Common myeloid progenitor, CD34-positive (primary cell): ENCODE data around the gene SLC5A5.

Experiments used
- CTCF ChIA-PET: fragments of 350-600 bp; sonication (Branson Sonifier 250); formaldehyde crosslinking; loops from one replicate; lab custom pipeline; 2021; ENCODE audit warnings: antibody characterized with exemption; lab: Charles Lee
- POLR2A ChIA-PET: fragments of 350-600 bp; sonication (Branson Sonifier 250); formaldehyde crosslinking; loops from one replicate; lab custom pipeline; 2021; ENCODE audit warnings: antibody characterized with exemption; lab: Charles Lee
- DNase-seq, 3 donors: peaks; one replicate each; pipeline versions ENCODE4 v3.0.0 to v3.0.0-alpha.2; 2013
- H3K27ac ChIP-seq, 2 experiments: 1 replicate in 1 of 2; 2 replicates in 1 of 2; pipeline ENCODE4 v1.7.0; 2013; ENCODE audit warnings: inconsistent platforms in 2 of 2, low read length in 2 of 2, mild to moderate bottlenecking in 2 of 2, low read depth in 1 of 2, moderate library complexity in 1 of 2; ENCODE audit not compliant: severe bottlenecking in 2 of 2, insufficient read depth in 1 of 2, poor library complexity in 1 of 2
- H3K27me3 ChIP-seq, 5 experiments: replicated peaks in 2 of 5; 1 replicate in 3 of 5; 2 replicates in 2 of 5; pipeline versions ENCODE4 v1.6.1 to v1.7.0; 2013; ENCODE audit warnings: low read length in 4 of 5, mild to moderate bottlenecking in 2 of 5, moderate library complexity in 2 of 5, inconsistent platforms in 1 of 5; ENCODE audit not compliant: insufficient read depth in 5 of 5, control insufficient read depth in 4 of 5
- H3K36me3 ChIP-seq, 4 experiments: 1 replicate in 2 of 4; 2 replicates in 2 of 4; pipeline versions ENCODE4 v1.6.1 to v1.7.0; 2013; ENCODE audit warnings: low read length in 3 of 4, control low read depth in 1 of 4, mild to moderate bottlenecking in 1 of 4; ENCODE audit not compliant: control insufficient read depth in 4 of 4, insufficient read depth in 4 of 4
- H3K4me1 ChIP-seq, 4 experiments: 1 replicate in 3 of 4; 2 replicates in 1 of 4; pipeline versions ENCODE4 v1.6.1 to v1.7.1; 2013; ENCODE audit warnings: low read length in 3 of 4, mild to moderate bottlenecking in 3 of 4, control low read depth in 1 of 4, inconsistent platforms in 1 of 4, moderate library complexity in 1 of 4; ENCODE audit not compliant: control insufficient read depth in 4 of 4, insufficient read depth in 4 of 4; ENCODE audit errors: control extremely low read depth in 1 of 4
- H3K4me3 ChIP-seq, 7 experiments: 1 replicate in 4 of 7; 2 replicates in 3 of 7; pipeline versions ENCODE4 v1.5.1 to v1.7.0; 2013; ENCODE audit warnings: mild to moderate bottlenecking in 7 of 7, low read length in 6 of 7, moderate library complexity in 6 of 7, inconsistent platforms in 2 of 7, low read depth in 2 of 7, control low read depth in 1 of 7; ENCODE audit not compliant: insufficient read depth in 4 of 7, control insufficient read depth in 1 of 7; ENCODE audit errors: extremely low read depth in 1 of 7
- H3K9me3 ChIP-seq, 5 experiments: 1 replicate in 4 of 5; 2 replicates in 1 of 5; pipeline versions ENCODE4 v1.6.1 to v1.7.1; 2013; ENCODE audit warnings: low read length in 4 of 5, mild to moderate bottlenecking in 2 of 5, inconsistent platforms in 1 of 5, low read depth in 1 of 5, moderate library complexity in 1 of 5; ENCODE audit not compliant: control insufficient read depth in 4 of 5, insufficient read depth in 2 of 5; ENCODE audit errors: control extremely low read depth in 1 of 5
- WGBS: methylation state at CpG from one replicate; pipeline ENCODE4 v1.1.5; 2013; ENCODE audit not compliant: insufficient coverage; 5-methylcytosine and 5-hydroxymethylcytosine counted together

SLC5A5 gene

DNA sequence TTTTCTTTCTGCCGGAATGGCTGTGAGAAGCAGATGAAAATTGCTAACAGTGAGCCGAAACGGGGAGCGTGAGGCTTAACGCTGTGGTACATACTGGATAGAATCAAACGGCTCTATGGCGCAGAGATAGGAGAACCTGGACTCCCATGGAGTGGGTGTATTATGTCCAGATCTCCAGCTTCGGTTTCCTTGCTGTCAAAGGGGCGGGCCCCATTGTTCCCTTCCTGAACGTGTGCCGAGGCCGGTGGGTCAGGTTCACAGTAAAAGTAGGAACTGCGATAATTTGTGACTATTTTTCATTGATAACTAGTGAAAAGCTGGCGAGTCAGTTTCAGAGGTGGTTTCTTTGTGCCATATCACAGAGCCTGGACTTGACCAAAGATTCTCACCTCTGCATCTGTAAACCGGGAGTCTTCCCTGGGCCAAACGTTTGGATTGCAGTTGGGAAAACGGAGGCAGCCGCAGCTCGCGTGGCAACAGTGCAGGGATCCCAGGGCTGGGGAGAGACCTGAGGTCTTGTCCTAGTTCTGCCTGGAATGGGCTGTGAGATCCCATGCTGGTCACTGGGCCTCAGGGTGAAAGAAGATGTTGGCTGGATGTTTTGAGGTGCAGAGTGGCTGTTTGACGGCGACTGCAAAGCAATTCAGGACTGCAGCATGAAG lies 11.3 kb upstream of the SLC5A5 start:
- CTCF ChIA-PET = interaction anchor here (1.0 to 4.4 kb wide), 14 partner anchors 10 to 455 kb away, joined by 3 to 63 read pairs (median 4); partner anchors contain the start of genes BST2, CCDC124 and SLC5A5
- peak overlapping the region; percentile 90 to 100 (median 97) for H3K4me3 ChIP-seq
- H3K9me3 ChIP-seq = no peaks in the 10 kb centered on the region
- H3K27ac ChIP-seq = peak overlapping the region; percentile 77 to 93
- no peak for DNase-seq
- WGBS = 4% methylated on average over 15 of the region's 22 CpGs
- H3K4me1 ChIP-seq = peaks cover 9 to 25% (median 20%) of the 10 kb centered on the region in 4 experiments
- H3K27me3 ChIP-seq = no peaks in the 10 kb centered on the region
- POLR2A ChIA-PET = interaction anchor here (1.0 to 1.8 kb wide), 5 partner anchors 10 to 72 kb away, joined by 3 to 21 read pairs (median 6); partner anchors contain the start of genes CCDC124, JAK3 and SLC5A5
- peaks cover 8 to 45% (median 34%) of the 10 kb centered on the region in 4 experiments for H3K36me3 ChIP-seq

DNA sequence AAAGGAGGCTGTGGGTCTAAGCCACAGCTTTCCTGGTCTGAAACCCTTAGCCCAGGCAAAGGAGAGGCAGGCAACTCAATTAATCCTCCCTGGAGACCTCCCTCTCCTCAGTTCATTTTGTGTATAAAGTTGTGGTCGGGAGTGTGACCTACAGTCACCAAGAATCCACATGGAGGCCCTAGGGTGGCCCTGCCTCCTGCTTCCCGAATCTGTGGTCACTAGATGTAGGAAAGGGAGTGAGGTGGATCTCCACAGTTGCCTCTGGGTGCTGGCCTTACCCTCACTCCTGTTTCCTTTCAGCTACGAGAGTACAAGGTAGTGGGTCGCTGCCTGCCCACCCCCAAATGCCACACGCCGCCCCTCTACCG lies 10.8 kb upstream of the SLC5A5 start:
- no CpG with 5 or more reads among the region's 7 CpGs for WGBS
- peaks cover 8 to 45% (median 36%) of the 10 kb centered on the region in 4 experiments for H3K36me3 ChIP-seq
- H3K27me3 ChIP-seq = no peaks in the 10 kb centered on the region
- H3K9me3 ChIP-seq = no peaks in the 10 kb centered on the region
- ChIA-PET CTCF (interaction anchor here (0.7 to 4.4 kb wide), 7 partner anchors 10 to 136 kb away, joined by 3 to 63 read pairs (median 10); partner anchors contain the start of genes CCDC124 and SLC5A5), POLR2A (interaction anchor here (1.0 kb wide), 2 partner anchors 11 to 69 kb away, joined by 3 to 4 read pairs; partner anchors contain the start of gene SLC5A5)
- H3K4me3 ChIP-seq = peak overlapping the region; percentile 90 to 100 (median 97)
- H3K4me1 ChIP-seq = peaks cover 9 to 23% (median 19%) of the 10 kb centered on the region in 4 experiments
- DNase-seq = no peak
- peak overlapping the region; percentile 77 to 93 for H3K27ac ChIP-seq

DNA sequence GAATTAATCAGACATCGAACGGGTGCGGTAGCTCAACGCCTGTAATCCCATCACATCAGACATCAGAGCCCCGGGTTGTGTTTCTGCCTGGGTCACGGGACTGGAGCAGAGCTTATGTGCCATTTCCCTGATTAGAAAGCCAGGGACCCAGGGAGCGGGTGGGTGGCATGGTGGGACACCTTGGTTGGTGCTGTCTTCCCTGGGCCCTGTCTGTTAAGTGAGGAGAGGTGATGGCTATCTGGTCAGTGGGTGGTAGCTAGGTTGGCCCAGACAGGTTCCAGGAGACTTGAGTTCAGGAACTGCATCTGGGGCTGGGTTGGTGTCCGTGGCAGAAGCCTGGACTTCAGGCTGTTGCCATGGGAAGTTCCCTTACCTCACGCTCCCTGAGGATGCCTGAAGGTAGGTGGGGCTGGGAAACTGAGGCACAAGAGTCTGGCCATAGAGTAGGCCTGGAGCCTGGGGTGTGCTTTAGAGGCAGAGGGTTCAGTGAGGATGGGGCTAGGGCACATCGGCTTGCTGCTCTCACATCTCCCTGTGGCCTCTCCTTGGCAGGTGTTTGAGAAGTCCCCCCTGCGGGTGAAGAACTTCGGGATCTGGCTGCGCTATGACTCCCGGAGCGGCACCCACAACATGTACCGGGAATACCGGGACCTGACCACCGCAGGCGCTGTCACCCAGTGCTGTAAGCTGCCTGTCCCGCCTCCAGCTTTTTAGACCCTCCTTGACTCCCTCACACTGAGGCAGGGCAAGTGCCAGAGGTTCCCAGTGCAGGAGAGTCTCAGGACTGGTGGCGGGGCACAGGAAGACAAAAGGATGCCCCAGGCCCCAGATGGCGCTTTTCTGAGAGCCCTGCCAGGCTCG lies 10.0 kb upstream of the SLC5A5 start:
- WGBS = 92% methylated on average over 16 of the region's 23 CpGs
- Histone ChIP-seq H3K27me3 (no peaks in the 10 kb centered on the region), H3K36me3 (peaks cover 8 to 45% (median 37%) of the 10 kb centered on the region in 4 experiments), H3K9me3 (no peaks in the 10 kb centered on the region), H3K4me1 (peaks cover 9 to 23% (median 19%) of the 10 kb centered on the region in 4 experiments), H3K4me3 (peak overlapping the region in 5 of 7 experiments; percentile 48 to 100 (median 96)), H3K27ac (peak overlapping the region in 1 of 2 experiments; percentile 93)
- ChIA-PET CTCF (interaction anchor here (0.7 to 4.4 kb wide), 6 partner anchors 10 to 135 kb away, joined by 3 to 63 read pairs (median 8); partner anchors contain the start of genes CCDC124 and SLC5A5), POLR2A (interaction anchor here (0.7 kb wide), 1 partner anchor 71 kb away, joined by 5 read pairs; the partner anchor contains the start of gene CCDC124)
- DNase-seq = peak in 2 of 3 donors; percentile 43 to 46

- Histone ChIP-seq H3K9me3 (no peaks in the 10 kb centered on the region), H3K36me3 (peaks cover 8 to 45% (median 37%) of the 10 kb centered on the region in 4 experiments), H3K27ac (no peak overlapping the region), H3K27me3 (no peaks in the 10 kb centered on the region), H3K4me1 (peaks cover 9 to 23% (median 19%) of the 10 kb centered on the region in 4 experiments), H3K4me3 (no peak overlapping the region)
- POLR2A ChIA-PET = no interaction called here
- CTCF ChIA-PET = interaction anchor here (1.1 to 4.2 kb wide), 3 partner anchors 9 to 132 kb away, joined by 4 to 29 read pairs (median 18); partner anchors contain the start of genes CCDC124 and SLC5A5
- no peak for DNase-seq
- WGBS = 95% methylated on average over 20 of the region's 31 CpGs
Measured at GRCh38 chr19:17862711-17863519, 8.8 kb upstream of the SLC5A5 start.

GRCh38 chr19:17863520-17864182 lies 8.1 kb upstream of the SLC5A5 start:
- Histone ChIP-seq H3K4me3 (no peak overlapping the region), H3K27me3 (no peaks in the 10 kb centered on the region), H3K9me3 (no peaks in the 10 kb centered on the region), H3K4me1 (peaks cover 9 to 23% (median 19%) of the 10 kb centered on the region in 4 experiments), H3K27ac (no peak overlapping the region), H3K36me3 (peaks cover 8 to 45% (median 37%) of the 10 kb centered on the region in 4 experiments)
- POLR2A ChIA-PET = no interaction called here
- DNase-seq = no peak
- CTCF ChIA-PET = interaction anchor here (1.1 to 3.9 kb wide), 2 partner anchors 68 to 131 kb away, joined by 4 to 18 read pairs; partner anchors contain the start of gene CCDC124
- 100% methylated on average over 5 of the region's 8 CpGs for WGBS
